Measurements from ENCODE around the gene IPO8. TPM values are rescaled to one million over a fixed set of nuclear protein-coding genes. Genes with fewer than 3 reads are reported as not detected.

IPO8 gene
- total RNA-seq, 1 experiment from 2014 or later = 48.0 TPM

DNA sequence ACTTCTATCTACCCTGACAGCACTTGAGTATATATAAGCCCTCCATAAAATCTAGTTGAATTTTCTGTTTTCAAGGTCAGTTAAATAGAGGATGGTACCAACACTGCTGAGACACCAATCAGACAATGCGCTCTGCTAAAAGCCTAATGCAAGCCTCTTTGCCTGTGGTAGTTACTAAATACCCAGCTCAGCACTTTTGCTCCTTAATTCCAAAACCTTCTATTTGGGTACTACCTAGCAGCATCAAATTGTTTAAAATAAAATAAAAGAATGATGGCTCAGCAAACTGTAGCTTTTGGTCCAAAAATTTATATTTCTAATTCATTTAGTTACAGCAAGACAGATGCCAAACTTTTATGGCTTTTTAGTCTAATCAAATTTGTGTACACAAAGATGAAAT lies 107.9 kb downstream of the IPO8 start:
- Histone ChIP-seq H3K23me2 (ENCODE audit: insufficient read length, low read depth, low read length, poor library complexity, severe bottlenecking) (no peaks in the 10 kb centered on the region), H3K4me1 (ENCODE audit: insufficient read depth, low read length) (no peaks in the 10 kb centered on the region), H3K79me2 (ENCODE audit: insufficient read depth, low read length) (no peaks in the 10 kb centered on the region), H3K27me3 (ENCODE audit: insufficient read depth, low read length) (no peaks in the 10 kb centered on the region), H4K20me1 (ENCODE audit: control insufficient read depth, insufficient read depth, insufficient read length) (no peaks in the 10 kb centered on the region), H3K9me3 (ENCODE audit: control insufficient read depth, low read depth, low read length) (no peaks in the 10 kb centered on the region), H2BK12ac (ENCODE audit: insufficient read length, low read depth, low read length) (no peak overlapping the region), H2BK120ac (ENCODE audit: low read depth, low read length, poor library complexity, severe bottlenecking) (no peak overlapping the region), H2BK5ac (ENCODE audit: insufficient read length, low read length) (no peak overlapping the region), H3K79me1 (ENCODE audit: insufficient read depth, low read depth, low read length, poor library complexity, severe bottlenecking) (no peaks in the 10 kb centered on the region), H3K27ac (ENCODE audit: insufficient read length, low read depth, low read length) (no peak overlapping the region), H3K4ac (ENCODE audit: low read depth, low read length) (no peak overlapping the region), H2AFZ (ENCODE audit: low read length) (no peak overlapping the region), H2BK20ac (ENCODE audit: low read depth, low read length, poor library complexity, severe bottlenecking) (no peak overlapping the region), H3T11ph (ENCODE audit: low read length) (no peak overlapping the region), H3K56ac (ENCODE audit: insufficient read length, low read depth, low read length) (no peak overlapping the region), H4K5ac (ENCODE audit: insufficient read length, low read depth, low read length) (no peak overlapping the region), H2BK15ac (ENCODE audit: low read depth, low read length) (no peak overlapping the region), H2AK5ac (ENCODE audit: insufficient read length, low read length) (no peak overlapping the region), H4K91ac (ENCODE audit: insufficient read length, low read depth, low read length) (no peak overlapping the region), H3K18ac (ENCODE audit: insufficient read length, low read depth, low read length) (no peak overlapping the region), H3K9ac (ENCODE audit: extremely low read depth, insufficient read length, low read length) (no peak overlapping the region), H3K23ac (ENCODE audit: insufficient read length, low read depth, low read length) (no peak overlapping the region), H4K8ac (replicated peaks; ENCODE audit: insufficient read length, low read depth, low read length) (no peak overlapping the region), H3K14ac (ENCODE audit: insufficient read depth, low read length) (no peak overlapping the region), H3K4me2 (ENCODE audit: insufficient read depth, insufficient read length, low read length) (no peak overlapping the region)
- H3K27me3 Mint-ChIP-seq (ENCODE audit: low read depth) = no peaks in the 10 kb centered on the region; the same call in none of the 2 replicates
- peaks cover 6 to 11% of the 10 kb centered on the region in 2 experiments for H3K9me3 Mint-ChIP-seq
- DNase-seq = no peak
- no peak overlapping the region for H3K27ac Mint-ChIP-seq
- no CpG with 5 or more reads among the region's 1 CpG for WGBS (ENCODE audit: extremely low coverage, insufficient read length, low lambda C conversion rate)
- H3K4me3 Mint-ChIP-seq = no peak overlapping the region
- H3K36me3 Mint-ChIP-seq (ENCODE audit: insufficient read depth in 1 of 3, low read depth in 3 of 3) = peaks cover 4 to 10% (median 5%) of the 10 kb centered on the region in 3 experiments; a peak in 6 of 7 replicates
- TF ChIP-seq, protein P1, sequence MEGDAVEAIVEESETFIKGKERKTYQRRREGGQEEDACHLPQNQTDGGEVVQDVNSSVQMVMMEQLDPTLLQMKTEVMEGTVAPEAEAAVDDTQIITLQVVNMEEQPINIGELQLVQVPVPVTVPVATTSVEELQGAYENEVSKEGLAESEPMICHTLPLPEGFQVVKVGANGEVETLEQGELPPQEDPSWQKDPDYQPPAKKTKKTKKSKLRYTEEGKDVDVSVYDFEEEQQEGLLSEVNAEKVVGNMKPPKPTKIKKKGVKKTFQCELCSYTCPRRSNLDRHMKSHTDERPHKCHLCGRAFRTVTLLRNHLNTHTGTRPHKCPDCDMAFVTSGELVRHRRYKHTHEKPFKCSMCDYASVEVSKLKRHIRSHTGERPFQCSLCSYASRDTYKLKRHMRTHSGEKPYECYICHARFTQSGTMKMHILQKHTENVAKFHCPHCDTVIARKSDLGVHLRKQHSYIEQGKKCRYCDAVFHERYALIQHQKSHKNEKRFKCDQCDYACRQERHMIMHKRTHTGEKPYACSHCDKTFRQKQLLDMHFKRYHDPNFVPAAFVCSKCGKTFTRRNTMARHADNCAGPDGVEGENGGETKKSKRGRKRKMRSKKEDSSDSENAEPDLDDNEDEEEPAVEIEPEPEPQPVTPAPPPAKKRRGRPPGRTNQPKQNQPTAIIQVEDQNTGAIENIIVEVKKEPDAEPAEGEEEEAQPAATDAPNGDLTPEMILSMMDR (conservative IDR thresholded peaks at IDR 0.05) = no peak
- peaks cover 2 to 7% of the 10 kb centered on the region in 2 experiments; a peak in 1 of 4 replicates for H3K4me1 Mint-ChIP-seq

All from H9 (cell line).